Stimulated activated CD8-positive, alpha-beta memory T cell treated with anti-CD3 and anti-CD28 coated beads, Interleukin-15, amount 100 ng/mL, for 4 hours (primary cell): ENCODE measurements around the gene RNF41.
"Not testable (repeated sequence)": the region's sequence is repeated elsewhere in the genome, so short reads cannot be mapped to it uniquely, and the experiment has no call there.

Source experiments
- DNase-seq, 2 donors: peaks; one replicate each; pipeline ENCODE4 v3.0.0-alpha.2; 2020; ENCODE audit warnings: low read depth in 2 of 2

The RNF41 gene

GRCh38 chr12:56169229-56169759 lies 52.4 kb downstream of the RNF41 start:
- no peak for DNase-seq

GRCh38 chr12:56165369-56165768 lies 56.4 kb downstream of the RNF41 start:
- no peak for DNase-seq

GRCh38 chr12:56164345-56164729 lies 57.4 kb downstream of the RNF41 start:
- no peak for DNase-seq

- no peak for DNase-seq
Measured at GRCh38 chr12:56163533-56164344, 58.0 kb downstream of the RNF41 start.

GRCh38 chr12:56162468-56163290 lies 59.0 kb downstream of the RNF41 start:
- DNase-seq = no peak

- no peak for DNase-seq
Measured at GRCh38 chr12:56161690-56162351, 59.9 kb downstream of the RNF41 start.

GRCh38 chr12:56160894-56161689 lies 60.6 kb downstream of the RNF41 start:
- no peak for DNase-seq

GRCh38 chr12:56160193-56160763 lies 61.4 kb downstream of the RNF41 start:
- DNase-seq = peak; percentile 16 to 24

- DNase-seq = no peak
Measured at GRCh38 chr12:56159482-56160192, 62.1 kb downstream of the RNF41 start.

- no peak for DNase-seq
Measured at GRCh38 chr12:56158926-56159461, 62.7 kb downstream of the RNF41 start.

GRCh38 chr12:56158029-56158925 lies 63.4 kb downstream of the RNF41 start, which contains the start of gene MYL6:
MYL6 (plus strand) TSS chr12:56158359; CDS start chr12:56158402, 43 bp downstream.
- peak; percentile 67 to 87 for DNase-seq

- DNase-seq = peak in 1 of 2 donors; percentile 4
Measured at GRCh38 chr12:56157201-56158028, 64.3 kb downstream of the RNF41 start.

- DNase-seq = not testable (repeated sequence)
Measured at GRCh38 chr12:56156464-56157200, 65.1 kb downstream of the RNF41 start.

- no peak for DNase-seq
Measured at GRCh38 chr12:56155256-56155845, 66.4 kb downstream of the RNF41 start.

GRCh38 chr12:56154818-56155217 lies 66.9 kb downstream of the RNF41 start:
- no peak for DNase-seq

- no peak for DNase-seq
Measured at GRCh38 chr12:56154246-56154771, 67.4 kb downstream of the RNF41 start.

GRCh38 chr12:56153678-56154065 lies 68.0 kb downstream of the RNF41 start:
- no peak for DNase-seq
